Measurements from ENCODE around the gene SERPINB1. TPM values are rescaled to one million over a fixed set of nuclear protein-coding genes. Genes with fewer than 3 reads are reported as not detected.
"Not testable (repeated sequence)": the region's sequence is repeated elsewhere in the genome, so short reads cannot be mapped to it uniquely, and the experiment has no call there.

The SERPINB1 gene
- total RNA-seq, 1 experiment from 2014 or later: 0.22 TPM

- H3K9ac ChIP-seq (ENCODE audit: low read length): peak overlapping the region; percentile 71
- H3K79me2 ChIP-seq (ENCODE audit: low read length): no peaks in the 10 kb centered on the region
- H3K4me2 ChIP-seq (ENCODE audit: low read depth, low read length, poor library complexity, severe bottlenecking): peak overlapping the region; percentile 81
- no peaks in the 10 kb centered on the region for H3K36me3 ChIP-seq (ENCODE audit: insufficient read depth, low read length)
- H3K4me3 ChIP-seq (ENCODE audit: low read length): peak overlapping the region; percentile 57
- H4K20me1 ChIP-seq (ENCODE audit: insufficient read depth, low read depth, low read length): no peaks in the 10 kb centered on the region
- H3K9me3 ChIP-seq (ENCODE audit: low read length): no peaks in the 10 kb centered on the region
- peak overlapping the region; percentile 93 for H3K27ac ChIP-seq (ENCODE audit: low read length)
- peaks cover 50% of the 10 kb centered on the region for H3K4me1 ChIP-seq (ENCODE audit: low read length)
- H2AFZ ChIP-seq (ENCODE audit: low read length): peak overlapping the region; percentile 0; the same call in 1 of the 2 replicates
- H3K27me3 ChIP-seq (ENCODE audit: low read length): no peaks in the 10 kb centered on the region
- DNase-seq: no peak
- H3K9me2 ChIP-seq (replicated peaks; ENCODE audit: insufficient read depth, low read length): no peaks in the 10 kb centered on the region
Observed at GRCh38 chr6:2855061-2855519, 13.4 kb upstream of the SERPINB1 start.

- Histone ChIP-seq H3K27ac (ENCODE audit: low read length) (peak overlapping the region; percentile 93), H3K4me3 (ENCODE audit: low read length) (peak overlapping the region; percentile 57), H3K36me3 (ENCODE audit: insufficient read depth, low read length) (no peaks in the 10 kb centered on the region), H3K9me2 (replicated peaks; ENCODE audit: insufficient read depth, low read length) (no peaks in the 10 kb centered on the region), H3K27me3 (ENCODE audit: low read length) (no peaks in the 10 kb centered on the region), H2AFZ (ENCODE audit: low read length) (peak overlapping the region; percentile 0), H3K4me2 (ENCODE audit: low read depth, low read length, poor library complexity, severe bottlenecking) (peak overlapping the region; percentile 81), H3K4me1 (ENCODE audit: low read length) (peaks cover 49% of the 10 kb centered on the region), H4K20me1 (ENCODE audit: insufficient read depth, low read depth, low read length) (no peaks in the 10 kb centered on the region), H3K9me3 (ENCODE audit: low read length) (no peaks in the 10 kb centered on the region), H3K79me2 (ENCODE audit: low read length) (no peaks in the 10 kb centered on the region), H3K9ac (ENCODE audit: low read length) (peak overlapping the region; percentile 71)
- no peak for DNase-seq
Observed at GRCh38 chr6:2854396-2854982, 12.8 kb upstream of the SERPINB1 start.

GRCh38 chr6:2853769-2854395, 12.2 kb upstream of the SERPINB1 start:
- Histone ChIP-seq H3K4me2 (ENCODE audit: low read depth, low read length, poor library complexity, severe bottlenecking) (peak overlapping the region; percentile 81), H3K4me1 (ENCODE audit: low read length) (peaks cover 49% of the 10 kb centered on the region), H3K79me2 (ENCODE audit: low read length) (no peaks in the 10 kb centered on the region), H2AFZ (ENCODE audit: low read length) (peak overlapping the region; percentile 0; the same call in 1 of the 2 replicates), H3K9me3 (ENCODE audit: low read length) (no peaks in the 10 kb centered on the region), H3K27ac (ENCODE audit: low read length) (peak overlapping the region; percentile 93), H3K9ac (ENCODE audit: low read length) (peak overlapping the region; percentile 71), H3K4me3 (ENCODE audit: low read length) (peak overlapping the region; percentile 57), H4K20me1 (ENCODE audit: insufficient read depth, low read depth, low read length) (no peaks in the 10 kb centered on the region), H3K27me3 (ENCODE audit: low read length) (no peaks in the 10 kb centered on the region), H3K9me2 (replicated peaks; ENCODE audit: insufficient read depth, low read length) (no peaks in the 10 kb centered on the region), H3K36me3 (ENCODE audit: insufficient read depth, low read length) (no peaks in the 10 kb centered on the region)
- peak; percentile 88 for DNase-seq

GRCh38 chr6:2853378-2853768, 11.7 kb upstream of the SERPINB1 start:
- Histone ChIP-seq H3K4me2 (ENCODE audit: low read depth, low read length, poor library complexity, severe bottlenecking) (peak overlapping the region; percentile 81), H2AFZ (ENCODE audit: low read length) (peak overlapping the region; percentile 0; the same call in 1 of the 2 replicates), H3K27ac (ENCODE audit: low read length) (peak overlapping the region; percentile 93), H3K9ac (ENCODE audit: low read length) (peak overlapping the region; percentile 71), H3K4me3 (ENCODE audit: low read length) (0 out of 2 replicates have a peak overlapping the region, but pooled peaks have one; percentile 57), H3K4me1 (ENCODE audit: low read length) (peaks cover 49% of the 10 kb centered on the region)
- not testable (repeated sequence) for H3K36me3 ChIP-seq (ENCODE audit: insufficient read depth, low read length); DNase-seq; H3K79me2 ChIP-seq (ENCODE audit: low read length); H3K9me2 ChIP-seq (replicated peaks; ENCODE audit: insufficient read depth, low read length); H4K20me1 ChIP-seq (ENCODE audit: insufficient read depth, low read depth, low read length); H3K9me3 ChIP-seq (ENCODE audit: low read length); H3K27me3 ChIP-seq (ENCODE audit: low read length)

- Histone ChIP-seq H4K20me1 (ENCODE audit: insufficient read depth, low read depth, low read length) (no peaks in the 10 kb centered on the region), H3K9me3 (ENCODE audit: low read length) (no peaks in the 10 kb centered on the region), H3K9ac (ENCODE audit: low read length) (no peak overlapping the region), H2AFZ (ENCODE audit: low read length) (no peak overlapping the region), H3K27ac (ENCODE audit: low read length) (peak overlapping the region; percentile 93), H3K4me2 (ENCODE audit: low read depth, low read length, poor library complexity, severe bottlenecking) (no peak overlapping the region), H3K4me1 (ENCODE audit: low read length) (peaks cover 49% of the 10 kb centered on the region), H3K27me3 (ENCODE audit: low read length) (no peaks in the 10 kb centered on the region), H3K4me3 (ENCODE audit: low read length) (no peak overlapping the region), H3K79me2 (ENCODE audit: low read length) (no peaks in the 10 kb centered on the region), H3K36me3 (ENCODE audit: insufficient read depth, low read length) (no peaks in the 10 kb centered on the region), H3K9me2 (replicated peaks; ENCODE audit: insufficient read depth, low read length) (no peaks in the 10 kb centered on the region)
- no peak for DNase-seq
Observed at GRCh38 chr6:2852921-2853322, 11.3 kb upstream of the SERPINB1 start.

- H3K4me1 ChIP-seq (ENCODE audit: low read length): peaks cover 45% of the 10 kb centered on the region
- no peak overlapping the region for H3K27ac ChIP-seq (ENCODE audit: low read length)
- no peak for DNase-seq
Observed at GRCh38 chr6:2852514-2852855, 10.8 kb upstream of the SERPINB1 start.

GRCh38 chr6:2851727-2852513, 10.3 kb upstream of the SERPINB1 start:
- no peak overlapping the region for H3K27ac ChIP-seq (ENCODE audit: low read length)
- H3K9me3 ChIP-seq (ENCODE audit: low read length): no peaks in the 10 kb centered on the region
- H3K9ac ChIP-seq (ENCODE audit: low read length): no peak overlapping the region
- peaks cover 46% of the 10 kb centered on the region for H3K4me1 ChIP-seq (ENCODE audit: low read length)
- H3K4me2 ChIP-seq (ENCODE audit: low read depth, low read length, poor library complexity, severe bottlenecking): no peak overlapping the region
- no peaks in the 10 kb centered on the region for H3K79me2 ChIP-seq (ENCODE audit: low read length)
- H3K9me2 ChIP-seq (replicated peaks; ENCODE audit: insufficient read depth, low read length): no peaks in the 10 kb centered on the region
- no peaks in the 10 kb centered on the region for H4K20me1 ChIP-seq (ENCODE audit: insufficient read depth, low read depth, low read length)
- DNase-seq: no peak
- no peak overlapping the region for H3K4me3 ChIP-seq (ENCODE audit: low read length)
- no peaks in the 10 kb centered on the region for H3K27me3 ChIP-seq (ENCODE audit: low read length)
- no peak overlapping the region for H2AFZ ChIP-seq (ENCODE audit: low read length)
- H3K36me3 ChIP-seq (ENCODE audit: insufficient read depth, low read length): no peaks in the 10 kb centered on the region

More at GRCh38 chr6:2852514-2852855, 10.8 kb upstream of the SERPINB1 start:
- H4K20me1 ChIP-seq (ENCODE audit: insufficient read depth, low read depth, low read length): no peaks in the 10 kb centered on the region
- no peak overlapping the region for H2AFZ ChIP-seq (ENCODE audit: low read length)
- H3K4me2 ChIP-seq (ENCODE audit: low read depth, low read length, poor library complexity, severe bottlenecking): no peak overlapping the region
- H3K9me2 ChIP-seq (replicated peaks; ENCODE audit: insufficient read depth, low read length): no peaks in the 10 kb centered on the region
- H3K27me3 ChIP-seq (ENCODE audit: low read length): no peaks in the 10 kb centered on the region
- H3K79me2 ChIP-seq (ENCODE audit: low read length): no peaks in the 10 kb centered on the region
- no peak overlapping the region for H3K9ac ChIP-seq (ENCODE audit: low read length)
- no peak overlapping the region for H3K4me3 ChIP-seq (ENCODE audit: low read length)
- no peaks in the 10 kb centered on the region for H3K9me3 ChIP-seq (ENCODE audit: low read length)
- H3K36me3 ChIP-seq (ENCODE audit: insufficient read depth, low read length): no peaks in the 10 kb centered on the region

- DNase-seq: no peak
- no peaks in the 10 kb centered on the region for H3K27me3 ChIP-seq (ENCODE audit: low read length)
- H3K36me3 ChIP-seq (ENCODE audit: insufficient read depth, low read length): no peaks in the 10 kb centered on the region
- no peaks in the 10 kb centered on the region for H3K79me2 ChIP-seq (ENCODE audit: low read length)
- no peak overlapping the region for H3K4me2 ChIP-seq (ENCODE audit: low read depth, low read length, poor library complexity, severe bottlenecking)
- H4K20me1 ChIP-seq (ENCODE audit: insufficient read depth, low read depth, low read length): no peaks in the 10 kb centered on the region
- H3K4me1 ChIP-seq (ENCODE audit: low read length): peaks cover 56% of the 10 kb centered on the region
- H3K9me2 ChIP-seq (replicated peaks; ENCODE audit: insufficient read depth, low read length): no peaks in the 10 kb centered on the region
- no peak overlapping the region for H2AFZ ChIP-seq (ENCODE audit: low read length)
- H3K9ac ChIP-seq (ENCODE audit: low read length): no peak overlapping the region
- H3K9me3 ChIP-seq (ENCODE audit: low read length): no peaks in the 10 kb centered on the region
- no peak overlapping the region for H3K27ac ChIP-seq (ENCODE audit: low read length)
- H3K4me3 ChIP-seq (ENCODE audit: low read length): no peak overlapping the region
Observed at GRCh38 chr6:2850538-2851113, 9.0 kb upstream of the SERPINB1 start.

All from Karpas-422 (cell line).